Stimulated activated CD4-positive, alpha-beta T cell treated with anti-CD3 and anti-CD28 coated beads, TNF-alpha, amount 100 ng/mL, for 24 hours (primary cell): ENCODE data around the gene CARD18.
"Not testable (repeated sequence)": the region's sequence is repeated elsewhere in the genome, so short reads cannot be mapped to it uniquely, and the experiment has no call there.

Source experiments
- DNase-seq, 3 experiments: peaks; one replicate each; pipeline ENCODE4 v3.0.0-alpha.2; 2020; ENCODE audit warnings: low read depth in 3 of 3

Gene CARD18

DNA sequence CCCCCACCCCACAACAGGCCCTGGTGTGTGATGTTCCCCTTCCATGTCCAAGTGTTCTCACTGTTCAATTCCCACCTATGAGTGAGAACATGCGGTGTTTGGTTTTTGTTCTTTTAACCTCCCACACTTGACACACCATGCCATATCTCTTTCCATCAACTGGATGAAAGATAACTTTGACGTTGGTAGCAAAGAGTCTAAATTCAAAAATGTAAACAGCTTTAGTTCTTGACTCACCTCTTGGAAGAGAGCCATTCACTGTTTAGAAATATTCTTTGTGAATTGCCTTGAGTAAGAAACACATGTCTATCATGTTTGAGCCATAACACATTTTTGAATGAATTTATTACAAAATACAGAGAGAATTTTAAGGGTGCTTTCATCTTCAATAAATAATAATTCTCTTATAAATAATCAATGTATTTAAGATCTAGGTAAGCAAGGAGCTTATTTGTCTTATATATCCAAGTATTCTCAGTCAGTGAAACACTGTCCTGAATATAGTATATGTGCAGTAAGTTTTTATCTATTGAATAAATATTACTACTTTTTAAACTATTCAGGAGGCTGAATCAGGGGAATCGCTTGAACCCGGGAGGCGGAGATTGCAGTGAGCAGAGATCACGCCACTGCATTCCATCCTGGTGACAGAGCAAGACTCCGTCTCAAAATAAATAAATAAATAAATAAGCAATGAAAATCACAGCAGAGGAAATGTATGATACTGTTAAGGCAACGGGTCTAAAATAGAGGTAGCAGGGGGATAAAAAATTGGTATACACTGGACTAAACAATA lies 6.7 kb downstream of the CARD18 start:
- DNase-seq: no peak

DNA sequence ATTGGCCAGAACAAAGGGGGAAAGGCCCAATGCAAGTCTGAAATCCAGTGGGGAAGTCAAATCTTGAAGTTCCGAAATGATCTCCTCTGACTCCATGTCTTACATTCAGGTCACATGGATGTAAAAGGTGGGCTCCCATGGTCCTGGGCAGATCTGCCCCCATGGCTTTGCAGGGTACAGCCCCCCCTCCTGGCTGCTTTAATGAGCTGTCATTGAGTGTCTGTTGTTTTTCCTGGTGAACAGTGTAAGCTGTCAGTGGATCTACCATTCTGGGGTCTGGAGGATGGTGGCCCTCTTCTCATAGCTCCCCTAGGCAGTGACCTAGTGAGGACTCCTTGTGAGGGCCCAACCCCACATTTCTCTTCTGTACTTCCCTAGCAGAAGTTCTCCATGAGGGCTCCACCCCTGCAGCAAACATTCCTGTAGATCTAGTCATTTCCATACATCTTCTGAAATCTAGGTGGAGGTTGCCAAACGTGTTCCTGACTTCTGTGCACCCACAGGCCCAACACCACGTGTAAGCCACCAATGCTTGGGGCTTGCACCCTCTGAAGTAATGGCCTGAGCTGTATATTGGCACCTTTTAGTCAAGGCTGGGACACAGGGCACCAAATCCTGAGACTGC lies 9.3 kb downstream of the CARD18 start:
- no peak for DNase-seq

DNA sequence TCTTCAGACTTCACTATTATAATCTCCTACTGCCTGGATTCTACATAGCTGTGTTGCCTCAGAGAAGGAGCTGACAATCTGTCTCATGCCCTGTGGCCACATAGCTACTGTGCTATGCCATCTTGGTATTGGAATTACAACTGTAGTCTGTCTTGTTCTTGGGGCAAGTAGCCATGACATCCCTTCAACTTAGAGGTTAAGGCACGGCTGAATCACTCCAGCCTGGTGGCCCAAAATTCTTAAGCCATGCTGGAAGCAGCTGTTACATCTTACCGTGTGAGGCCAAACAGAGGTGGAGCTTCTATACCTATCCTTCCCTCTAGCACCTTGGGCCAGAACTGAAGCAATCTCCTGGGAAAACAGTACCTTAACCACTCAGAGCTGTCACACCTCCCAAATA lies 14.8 kb downstream of the CARD18 start:
- DNase-seq: no peak

DNA sequence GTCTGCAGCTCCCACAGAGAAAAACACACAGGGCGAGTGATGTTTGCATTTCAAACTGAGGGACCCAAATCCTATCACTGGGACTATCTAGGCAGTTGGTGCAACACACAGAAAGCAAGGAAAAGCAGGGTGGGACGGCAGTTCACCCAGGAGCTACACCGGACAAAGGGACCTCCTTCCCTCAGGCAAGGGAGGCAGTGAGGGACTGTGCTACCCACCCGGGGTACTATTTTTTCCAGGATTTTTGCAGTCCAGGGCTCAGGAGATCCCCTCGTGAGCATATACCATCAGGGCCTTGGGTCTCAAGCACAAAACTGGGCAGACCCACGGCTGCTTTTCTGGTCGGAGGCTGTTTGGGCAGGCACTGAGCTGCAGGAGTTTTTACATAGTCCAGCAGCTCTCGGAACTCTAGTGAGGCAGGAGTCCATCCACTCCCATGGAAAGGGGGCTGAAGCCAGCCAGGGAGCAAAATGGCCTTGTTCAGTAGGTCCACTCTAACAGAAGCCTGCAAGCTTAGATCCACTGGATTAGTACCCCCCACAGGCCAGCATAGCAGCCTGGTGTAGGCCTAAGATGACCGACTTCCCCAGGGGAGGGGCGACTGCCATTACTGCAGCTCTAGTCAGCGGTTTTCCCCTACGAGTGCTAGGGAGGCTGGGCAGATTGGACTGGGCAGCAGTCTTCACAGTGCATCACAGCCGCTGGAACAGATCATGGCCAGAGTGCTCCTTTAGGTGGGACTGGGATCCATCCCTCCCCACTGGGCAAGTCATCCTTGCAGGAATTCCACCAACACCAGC lies 28.2 kb downstream of the CARD18 start:
- no peak for DNase-seq

DNA sequence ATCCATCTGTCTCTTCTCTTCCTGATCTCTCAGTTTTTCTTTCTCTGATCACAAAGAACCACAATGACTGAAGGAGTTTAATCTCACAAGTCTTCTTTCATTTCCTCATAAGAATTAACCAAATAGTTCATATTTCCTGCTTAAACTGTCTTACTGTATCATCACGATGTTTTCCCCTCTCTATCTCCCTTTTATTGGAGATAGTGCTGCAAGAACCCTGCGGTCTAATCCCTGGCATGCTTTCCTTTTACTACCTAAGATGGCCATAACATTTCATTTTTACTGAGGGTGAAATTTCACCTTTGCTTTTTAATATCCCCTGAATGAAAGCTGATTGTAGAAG lies 28.9 kb downstream of the CARD18 start:
- DNase-seq: no peak

DNA sequence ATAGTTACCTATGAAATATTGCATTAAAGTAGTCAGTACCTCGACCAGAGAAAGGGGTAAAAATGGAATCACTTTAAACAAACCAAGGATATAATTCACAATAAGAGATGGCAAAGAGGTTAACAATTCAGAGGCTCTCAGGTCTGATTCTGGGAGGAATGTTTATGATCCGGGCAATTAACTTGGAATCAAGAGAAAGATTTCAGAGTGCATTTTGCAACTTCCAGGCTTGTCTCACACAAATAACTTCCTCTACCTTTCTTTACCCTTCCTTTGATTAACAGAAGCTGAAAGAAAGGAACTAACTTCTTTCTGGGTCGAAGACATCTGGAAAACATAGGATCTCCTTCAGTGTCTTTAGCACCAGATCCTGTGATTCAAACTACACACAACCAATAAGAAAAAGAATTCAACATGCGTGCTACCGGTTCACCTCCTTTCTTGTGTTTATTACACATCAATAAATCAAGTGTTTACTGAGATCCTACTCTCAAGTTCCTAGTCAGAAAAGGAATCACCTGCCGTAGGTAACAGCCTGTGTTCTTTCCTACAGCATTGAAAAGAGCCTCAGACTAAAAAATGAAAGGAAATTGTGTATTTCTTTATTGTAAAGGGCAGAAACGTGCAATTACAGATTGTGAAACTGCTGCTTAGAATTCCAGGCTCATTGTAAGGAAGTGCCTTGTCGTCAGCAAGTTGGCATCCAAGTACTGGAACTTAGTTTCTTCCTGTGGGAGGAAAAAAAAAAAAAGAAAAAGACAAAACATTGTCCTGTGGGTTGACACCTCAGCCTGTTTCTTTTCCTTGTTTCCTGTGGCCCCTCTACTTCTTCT lies 29.5 kb downstream of the CARD18 start:
- no peak for DNase-seq

DNA sequence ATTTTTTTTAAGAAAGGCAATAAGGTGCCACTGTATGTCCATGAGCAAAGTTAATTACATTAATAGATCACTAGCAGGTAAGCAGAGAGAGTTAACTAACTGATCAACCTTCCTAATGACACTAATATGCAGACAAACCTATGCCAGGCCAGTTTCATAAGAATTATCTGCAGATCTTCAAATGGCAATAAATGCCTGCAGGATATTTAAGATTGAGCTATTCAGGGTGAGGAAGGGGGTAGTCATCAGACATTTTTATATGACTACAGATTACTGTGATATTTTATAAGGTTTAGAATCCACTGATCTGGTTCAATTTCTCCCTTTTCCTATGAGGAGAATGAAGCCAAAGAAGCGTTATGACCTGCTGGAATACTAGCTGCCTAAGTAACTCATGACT lies 30.2 kb downstream of the CARD18 start:
- no peak for DNase-seq

DNA sequence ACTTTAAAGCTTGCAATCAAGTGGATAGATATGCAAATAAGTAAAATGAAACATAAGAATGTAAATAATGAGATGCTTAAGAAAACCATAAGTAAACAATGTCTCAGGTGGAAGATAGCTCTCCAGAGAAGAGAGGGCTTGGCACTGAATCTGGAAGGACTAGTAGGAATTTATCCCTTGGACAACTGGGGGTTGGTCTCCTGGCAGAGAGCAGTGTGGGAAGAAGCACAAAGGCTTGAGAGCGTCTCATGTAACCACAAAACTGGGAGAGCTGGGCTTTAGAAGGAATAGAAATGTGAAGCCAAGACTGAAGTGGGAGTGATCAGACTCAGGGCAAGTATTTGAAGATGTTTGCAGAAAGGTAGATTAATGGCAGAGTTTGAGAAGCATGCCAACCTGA lies 31.3 kb downstream of the CARD18 start:
- DNase-seq: no peak

DNA sequence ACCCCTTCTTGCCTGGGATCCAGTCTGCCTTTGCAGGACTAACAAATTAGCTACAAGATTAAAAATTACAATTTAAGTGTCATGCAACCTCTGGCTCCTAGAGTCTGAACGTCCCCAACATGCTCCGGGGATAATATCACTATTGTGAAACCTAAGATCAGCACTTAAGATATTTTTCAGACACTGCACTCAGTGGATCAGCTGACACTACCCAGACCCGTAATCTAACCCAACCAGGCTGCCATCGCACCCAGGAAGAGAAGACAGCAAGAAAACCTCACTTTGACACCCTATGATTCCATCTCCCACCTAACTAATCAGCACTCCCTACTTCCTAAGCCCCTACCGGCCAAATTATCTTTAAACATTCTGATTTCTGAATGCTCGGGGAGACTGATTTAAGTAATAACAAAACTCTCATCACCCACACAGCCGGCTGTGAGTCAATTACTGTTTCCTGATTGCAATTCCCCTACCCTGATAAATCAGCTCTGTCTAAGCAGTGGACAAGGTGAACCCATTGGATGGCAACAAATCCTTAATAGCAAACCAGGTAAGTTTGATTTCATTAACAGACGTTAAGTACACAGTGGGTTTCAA lies 32.2 kb downstream of the CARD18 start:
- not testable (repeated sequence) for DNase-seq

DNA sequence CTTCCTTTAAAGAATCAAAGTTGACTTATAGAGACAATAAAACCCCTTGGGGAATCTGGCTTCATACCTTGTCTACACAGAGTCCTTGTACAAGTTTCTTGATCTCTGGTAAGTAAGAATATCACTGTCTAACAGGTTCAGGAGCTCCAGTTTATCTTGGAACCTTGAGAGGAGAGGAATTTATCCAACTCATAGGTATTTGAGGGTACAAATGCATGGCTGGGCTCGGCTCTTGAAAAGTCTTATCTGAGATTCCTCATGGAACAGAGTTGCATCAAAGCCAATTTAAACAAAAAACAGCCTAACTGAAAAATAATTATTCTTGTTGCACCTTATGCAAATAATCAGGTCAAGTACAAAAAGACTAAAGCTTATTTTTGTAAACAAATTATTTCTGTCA lies 33.4 kb downstream of the CARD18 start:
- DNase-seq: no peak

DNA sequence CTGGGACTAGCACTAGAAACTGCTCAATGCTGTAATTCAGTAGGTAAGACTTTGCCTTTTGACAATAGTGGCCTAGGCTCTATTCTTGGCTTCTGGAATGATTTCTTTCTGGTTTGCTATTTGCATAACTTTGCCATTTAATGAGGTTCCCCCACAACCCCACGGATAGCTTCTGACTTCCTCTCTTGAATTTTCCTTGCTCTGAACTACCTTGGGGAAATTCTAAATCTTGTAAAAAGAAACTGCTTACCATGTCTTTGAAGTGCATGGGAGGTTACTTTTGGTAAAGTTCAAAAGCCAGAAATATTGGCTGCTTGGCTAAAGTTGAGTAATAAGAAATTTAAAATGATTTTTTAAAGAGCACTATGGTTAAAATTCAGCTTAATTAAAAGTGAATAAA lies 35.3 kb downstream of the CARD18 start:
- no peak for DNase-seq

DNA sequence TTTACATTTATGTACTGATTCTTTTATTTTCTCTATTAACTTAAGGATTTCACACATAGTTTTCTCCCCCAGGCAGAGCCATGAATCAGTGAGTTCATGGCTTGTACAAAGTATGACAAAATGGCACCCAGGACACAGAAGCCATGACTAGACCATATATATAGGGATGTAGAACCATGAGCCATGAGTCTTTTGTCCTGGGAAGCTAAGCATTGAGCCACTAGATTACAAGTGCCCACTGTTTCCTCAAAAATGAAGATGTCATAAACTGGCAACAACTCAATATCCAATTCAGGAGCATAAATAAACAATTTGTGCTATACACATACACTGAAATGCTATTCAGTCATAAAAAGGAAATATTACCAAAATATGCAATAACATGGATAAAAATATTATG lies 36.2 kb downstream of the CARD18 start:
- no peak for DNase-seq

DNA sequence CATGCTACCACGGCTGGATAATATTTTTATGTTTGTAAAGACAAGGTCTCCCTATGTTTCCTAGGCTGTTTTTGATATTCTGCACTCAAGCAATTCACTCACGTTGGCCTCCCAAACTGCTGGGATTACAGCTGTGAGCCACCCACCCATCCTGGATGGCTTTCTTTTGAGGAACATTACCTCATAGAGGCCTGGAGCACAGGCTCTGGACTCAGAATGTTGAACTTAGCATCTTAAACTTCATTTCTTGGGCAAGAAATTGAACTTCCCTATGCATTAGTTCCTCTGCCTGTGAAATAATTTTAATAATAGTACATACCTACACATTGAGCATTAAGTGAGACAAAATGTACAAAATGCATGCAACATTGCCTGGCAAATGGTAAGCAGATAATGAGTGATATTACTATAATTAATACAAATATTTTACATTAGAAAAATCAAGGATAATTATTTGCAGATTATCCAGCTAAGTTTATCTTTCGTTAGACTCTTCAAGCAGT lies 37.4 kb downstream of the CARD18 start:
- not testable (repeated sequence) for DNase-seq

DNA sequence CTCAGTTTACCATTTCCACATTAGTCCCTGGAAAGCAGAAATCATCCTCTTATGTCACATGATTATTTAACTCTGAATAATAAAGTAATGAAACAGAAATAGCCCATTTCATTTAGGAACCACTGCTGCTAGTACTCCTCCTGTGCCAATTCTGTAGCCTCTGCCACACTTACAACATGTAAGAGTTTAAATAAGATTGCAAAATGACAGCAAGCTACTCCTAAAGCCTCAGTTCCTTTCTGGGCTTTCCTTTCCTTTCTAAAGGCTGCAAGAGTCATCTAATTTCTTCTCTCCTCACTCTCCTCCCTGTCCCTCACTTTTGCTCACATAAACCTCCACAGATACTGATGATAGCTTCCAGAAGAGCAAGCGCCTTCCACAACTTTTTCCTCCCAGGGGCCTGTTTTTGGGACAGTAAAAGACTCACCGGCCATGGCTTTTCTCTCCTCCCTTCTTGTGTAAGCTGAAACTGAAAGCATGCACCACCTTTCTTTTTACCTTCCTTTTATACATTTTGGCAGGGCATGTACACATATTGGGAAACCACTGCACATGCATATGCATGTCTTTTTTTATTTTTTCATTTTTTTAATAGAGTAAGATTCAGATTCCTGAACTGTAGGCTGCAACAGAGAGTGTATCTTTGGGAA lies 38.5 kb downstream of the CARD18 start:
- no peak for DNase-seq

DNA sequence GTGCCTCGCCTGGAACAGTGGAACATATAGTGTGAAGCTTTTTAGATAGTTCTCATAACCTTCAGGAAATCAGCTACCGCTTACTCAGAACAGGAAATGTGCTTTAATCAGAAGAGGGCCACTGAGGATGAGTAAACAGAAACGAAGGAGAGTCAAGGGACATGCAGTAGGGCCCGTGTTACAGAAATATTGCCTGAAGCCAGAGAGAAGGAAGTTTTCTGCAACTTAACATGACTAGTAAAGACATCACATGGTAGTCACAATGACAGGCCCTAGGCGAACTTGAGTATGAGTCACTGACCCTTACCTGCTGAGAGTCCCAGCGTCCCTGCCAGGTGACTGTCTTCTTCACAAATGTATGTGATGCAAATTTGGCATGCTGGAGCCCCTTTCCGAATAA lies 39.4 kb downstream of the CARD18 start:
- DNase-seq: no peak

DNA sequence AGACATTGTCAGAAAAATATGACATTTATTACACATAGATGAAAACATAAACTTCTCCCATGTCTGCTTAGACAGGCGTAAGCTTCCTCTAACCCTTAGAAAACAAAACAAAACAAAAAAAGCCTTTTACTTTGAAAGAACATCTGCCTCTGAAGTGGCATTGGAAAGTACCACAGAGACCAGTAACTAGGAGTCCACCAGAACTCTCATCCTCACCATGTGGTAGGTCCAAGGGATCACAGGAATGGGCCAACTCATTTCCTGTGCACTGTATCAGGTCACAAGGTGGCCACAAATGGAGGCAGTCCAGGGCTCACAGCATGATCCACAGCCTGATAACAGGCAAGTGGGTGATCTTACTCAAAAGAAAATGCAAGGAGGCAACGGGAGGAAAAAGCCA lies 40.0 kb downstream of the CARD18 start:
- not testable (repeated sequence) for DNase-seq

DNA sequence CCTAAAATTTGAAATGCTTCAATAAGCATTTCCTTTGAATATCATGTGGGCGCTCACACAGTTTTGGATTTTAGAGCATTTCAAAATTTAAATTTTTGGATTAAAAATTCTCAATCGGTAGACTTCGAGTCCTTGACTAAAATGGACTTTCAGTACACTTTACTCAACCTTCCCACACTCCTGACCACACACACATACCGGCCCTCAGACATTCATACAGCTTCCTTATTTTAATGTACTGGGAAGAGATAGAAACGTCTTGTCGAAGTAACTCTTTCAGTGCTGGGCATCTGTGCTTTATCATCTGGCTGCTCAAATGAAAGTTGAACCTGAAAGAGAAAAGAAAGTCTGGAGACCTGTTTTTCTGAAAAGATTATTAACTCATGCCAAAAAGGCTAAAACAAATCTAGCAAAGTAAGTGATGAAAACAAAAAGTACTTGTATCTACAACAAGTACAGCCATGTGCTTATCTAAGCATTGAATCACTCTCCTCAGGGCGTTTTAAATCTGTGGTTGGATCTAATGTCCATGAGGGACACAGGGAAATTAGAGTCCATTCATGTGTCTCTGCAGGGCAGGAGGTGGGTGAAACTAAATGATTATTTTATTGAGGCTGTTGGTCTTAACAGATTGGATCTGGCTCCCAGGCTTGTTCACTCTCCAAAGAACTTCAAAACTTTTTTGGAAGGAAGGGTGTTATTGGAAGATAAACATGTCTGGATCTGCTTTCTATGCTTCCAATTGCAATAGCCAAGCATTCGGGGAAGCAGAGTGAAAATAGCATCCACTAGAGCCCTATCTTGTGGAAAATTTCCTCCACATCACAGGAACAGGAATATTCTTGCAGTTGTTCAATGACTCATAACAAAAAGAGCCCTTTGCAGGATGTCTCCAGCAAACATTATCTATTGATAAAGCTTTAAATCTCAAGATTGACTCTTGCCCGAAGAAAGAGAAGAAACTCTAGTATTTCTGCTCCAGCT lies 47.0 kb downstream of the CARD18 start:
- no peak for DNase-seq
